Uterus (tissue), 4 donors: ENCODE data around the gene RMND5B. TPM values are rescaled to one million over a fixed set of nuclear protein-coding genes. Genes with fewer than 3 reads are reported as not detected.

ENCODE experiments used
- DNase-seq, 2 donors: peaks; one replicate each; pipeline ENCODE4 v3.0.0-alpha.2; 2019 to 2020
- H3K27ac ChIP-seq, 2 donors: fragments of 200-600 bp; sonication (generic); 1 replicate in 1 of 2; 2 replicates in 1 of 2; pipeline ENCODE4 v1.5.1; 2016 to 2018
- H3K27me3 ChIP-seq, 2 donors: fragments of 200-600 bp; sonication (generic); one replicate each; pipeline ENCODE4 v1.5.1; 2018 to 2019; ENCODE audit warnings: control low read depth in 1 of 2
- H3K36me3 ChIP-seq, 2 donors: fragments of 200-600 bp; sonication (generic); one replicate each; pipeline ENCODE4 v1.5.1; 2019; ENCODE audit warnings: control low read depth in 1 of 2
- H3K4me1 ChIP-seq, 2 donors: fragments of 200-600 bp; sonication (generic); one replicate each; pipeline ENCODE4 v1.5.1; 2018 to 2019; ENCODE audit warnings: control low read depth in 1 of 2
- H3K4me3 ChIP-seq, 2 donors: fragments of 200-600 bp; sonication (generic); 1 replicate in 1 of 2; 2 replicates in 1 of 2; pipeline ENCODE4 v1.5.1; 2018 to 2019; ENCODE audit warnings: mild to moderate bottlenecking in 1 of 2
- H3K9me3 ChIP-seq, 2 donors: fragments of 200-600 bp; sonication (generic); one replicate each; pipeline ENCODE4 v1.5.1; 2019; ENCODE audit warnings: control low read depth in 1 of 2
- CTCF ChIP-seq, 4 experiments: fragments of 200-600 bp in 2 of 4; fragments of 450-650 bp in 2 of 4; sonication (generic) in 2 of 4; IDR thresholded peaks; one replicate each; pipeline ENCODE4 v1.5.1; 2016 to 2019; ENCODE audit warnings: antibody characterized with exemption in 4 of 4, mild to moderate bottlenecking in 2 of 4, moderate library complexity in 1 of 4
- POLR2A ChIP-seq, 2 donors: fragments of 450-650 bp; IDR thresholded peaks; one replicate each; pipeline ENCODE4 v1.6.1; 2016; ENCODE audit warnings: antibody characterized with exemption in 2 of 2, mild to moderate bottlenecking in 1 of 2, moderate library complexity in 1 of 2
- intact Hi-C: fragments of 100-400 bp; cut with DNase I; formaldehyde crosslinking; loops from one replicate; pipeline ENCODE4 v1.15.1; 2023; ENCODE audit warnings: low total_unique reads
- total RNA-seq, 4 donors: library from RNA; depleted of rRNA in 3 of 4; stranded (reverse); fragments of >200 nt in 3 of 4; gene quantifications; one replicate each; pipeline versions ENCODE4 v1.1.0 to v1.2.4, GENCODE V29; 2014 to 2023
- donor health status: DM: yes; HTN: yes; CAD: no.

RMND5B gene
- total RNA-seq, 4 donors from 2014 or later = 29.7 to 52.3 (median 39.9) TPM

- Histone ChIP-seq H3K36me3 (no peaks in the 10 kb centered on the region), H3K4me1 (peaks cover 0 to 11% of the 10 kb centered on the region in 2 donors), H3K4me3 (peak within 1 kb of the TSS in 1 of 2 donors; percentile 2), H3K9me3 (no peaks in the 10 kb centered on the region), H3K27me3 (no peaks in the 10 kb centered on the region), H3K27ac (no peak within 1 kb of the TSS)
- DNase-seq = no peak
- TF ChIP-seq POLR2A (IDR thresholded peaks at IDR 0.05) (peak in 1 of 2 donors; percentile 30), CTCF (IDR thresholded peaks at IDR 0.05) (no peak)
- intact Hi-C loops = no loop called here
Observed at GRCh38 chr5:178113141-178113787, 17.6 kb upstream of the RMND5B start, which contains the start of gene N4BP3. Gene N4BP3 (plus strand): TSS chr5:178113532. CDS start chr5:178119584, 6,052 bp downstream.

GRCh38 chr5:178113841-178114324, 16.9 kb upstream of the RMND5B start:
- H3K4me3 ChIP-seq = peak overlapping the region in 1 of 2 donors; percentile 2
- H3K27ac ChIP-seq = no peak overlapping the region
- DNase-seq = no peak
- no peaks in the 10 kb centered on the region for H3K9me3 ChIP-seq
- intact Hi-C loops = no loop called here
- peaks cover 0 to 11% of the 10 kb centered on the region in 2 donors for H3K4me1 ChIP-seq
- no peaks in the 10 kb centered on the region for H3K36me3 ChIP-seq
- no peak for TF ChIP-seq CTCF (IDR thresholded peaks at IDR 0.05)
- no peak for TF ChIP-seq POLR2A (IDR thresholded peaks at IDR 0.05)
- no peaks in the 10 kb centered on the region for H3K27me3 ChIP-seq

- Histone ChIP-seq H3K27ac (no peak overlapping the region), H3K9me3 (no peaks in the 10 kb centered on the region), H3K36me3 (no peaks in the 10 kb centered on the region), H3K4me1 (peaks cover 0 to 11% of the 10 kb centered on the region in 2 donors), H3K27me3 (no peaks in the 10 kb centered on the region), H3K4me3 (no peak overlapping the region)
- DNase-seq = no peak
- TF ChIP-seq POLR2A (IDR thresholded peaks at IDR 0.05) (no peak), CTCF (IDR thresholded peaks at IDR 0.05) (no peak)
- intact Hi-C loops = no loop called here
Observed at GRCh38 chr5:178114325-178115135, 16.3 kb upstream of the RMND5B start.

GRCh38 chr5:178115136-178115813, 15.5 kb upstream of the RMND5B start:
- Histone ChIP-seq H3K4me3 (no peak overlapping the region), H3K27me3 (no peaks in the 10 kb centered on the region)
- intact Hi-C loops = no loop called here

More at GRCh38 chr5:178115136-178115813, 15.5 kb upstream of the RMND5B start:
- TF ChIP-seq POLR2A (IDR thresholded peaks at IDR 0.05) (no peak), CTCF (IDR thresholded peaks at IDR 0.05) (no peak)
- peaks cover 0 to 11% of the 10 kb centered on the region in 2 donors for H3K4me1 ChIP-seq
- H3K9me3 ChIP-seq = no peaks in the 10 kb centered on the region
- no peak overlapping the region for H3K27ac ChIP-seq
- DNase-seq = no peak
- H3K36me3 ChIP-seq = no peaks in the 10 kb centered on the region
